ENCODE data around the gene CUL3.

The CUL3 gene

GRCh38 chr2:224579411-224579810 is 5.8 kb downstream of the CUL3 start:
- no peak for DNase-seq

- no peak for DNase-seq
These were observed 7.6 kb downstream of the CUL3 start for GRCh38 chr2:224577541-224577940.

- no peak for DNase-seq
These were observed 9.0 kb downstream of the CUL3 start for GRCh38 chr2:224576088-224576715.

- no peak for DNase-seq
These were observed 10.6 kb downstream of the CUL3 start for GRCh38 chr2:224574423-224575084.

GRCh38 chr2:224573724-224574123 is 11.4 kb downstream of the CUL3 start:
- no peak for DNase-seq

GRCh38 chr2:224572338-224572737 is 12.8 kb downstream of the CUL3 start:
- no peak for DNase-seq

- DNase-seq: no peak
These were observed 14.7 kb downstream of the CUL3 start for GRCh38 chr2:224570328-224570993.

- no peak for DNase-seq
These were observed 15.5 kb downstream of the CUL3 start for GRCh38 chr2:224569654-224570053.

GRCh38 chr2:224565452-224566035 is 19.6 kb downstream of the CUL3 start:
- DNase-seq: no peak

- no peak for DNase-seq
These were observed 21.6 kb downstream of the CUL3 start for GRCh38 chr2:224563537-224563936.

- DNase-seq: no peak
These were observed 22.3 kb downstream of the CUL3 start for GRCh38 chr2:224562831-224563230.

- DNase-seq: no peak
These were observed 23.7 kb downstream of the CUL3 start for GRCh38 chr2:224561234-224562005.

GRCh38 chr2:224560549-224560948 is 24.6 kb downstream of the CUL3 start:
- no peak for DNase-seq

GRCh38 chr2:224557610-224558009 is 27.6 kb downstream of the CUL3 start:
- DNase-seq: no peak

- DNase-seq: no peak
These were observed 28.8 kb downstream of the CUL3 start for GRCh38 chr2:224556381-224556780.

- no peak for DNase-seq
These were observed 29.3 kb downstream of the CUL3 start for GRCh38 chr2:224555823-224556366.

GRCh38 chr2:224552771-224553170 is 32.4 kb downstream of the CUL3 start:
- DNase-seq: no peak

- no peak for DNase-seq
These were observed 33.5 kb downstream of the CUL3 start for GRCh38 chr2:224551693-224552092.

GRCh38 chr2:224546926-224547325 is 38.2 kb downstream of the CUL3 start:
- no peak for DNase-seq

- no peak for DNase-seq
These were observed 39.1 kb downstream of the CUL3 start for GRCh38 chr2:224545884-224546644.

GRCh38 chr2:224543939-224544338 is 41.2 kb downstream of the CUL3 start:
- DNase-seq: no peak

GRCh38 chr2:224538561-224539138 is 46.5 kb downstream of the CUL3 start:
- no peak for DNase-seq
